NCI-H1048 (cell line): ENCODE data around the gene SSTR3.
"Not testable (repeated sequence)": the region's sequence is repeated elsewhere in the genome, so short reads cannot be mapped to it uniquely, and the experiment has no call there.

Experiments
- DNase-seq: peaks from one replicate; lab custom pipeline; 2025; lab: John Stamatoyannopoulos, UW

SSTR3 gene

DNA sequence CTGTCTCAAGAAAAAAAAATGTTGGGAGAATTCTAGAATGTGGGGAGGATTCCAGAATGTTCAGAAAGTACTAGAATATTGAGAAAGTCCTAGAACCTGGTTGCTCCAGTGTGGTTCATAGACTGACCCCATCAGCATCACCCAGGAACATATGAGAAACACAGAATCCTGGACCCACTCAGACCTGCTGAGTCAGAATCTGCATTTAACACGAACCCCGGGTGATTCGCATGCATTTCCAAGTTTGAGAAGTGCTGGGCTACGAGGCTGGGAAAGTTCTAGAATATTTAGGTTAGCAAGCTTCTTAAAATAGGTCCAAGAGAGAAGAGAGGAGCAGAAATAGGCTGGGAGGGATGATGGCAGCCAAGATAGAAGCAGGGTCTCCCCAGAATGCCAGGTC is 30.6 kb downstream of the SSTR3 start:
- no peak for DNase-seq

GRCh38 chr22:37180531-37181231 is 31.6 kb downstream of the SSTR3 start:
- no peak for DNase-seq

GRCh38 chr22:37179622-37180420 is 32.5 kb downstream of the SSTR3 start:
- DNase-seq, result no peak

- no peak for DNase-seq
Measured at GRCh38 chr22:37179126-37179470, 33.2 kb downstream of the SSTR3 start.

- DNase-seq, result no peak
Measured at GRCh38 chr22:37178350-37179125, 33.7 kb downstream of the SSTR3 start.

GRCh38 chr22:37177755-37178154 is 34.5 kb downstream of the SSTR3 start:
- no peak for DNase-seq

- no peak for DNase-seq
Measured at GRCh38 chr22:37177221-37177620, 35.1 kb downstream of the SSTR3 start.

DNA sequence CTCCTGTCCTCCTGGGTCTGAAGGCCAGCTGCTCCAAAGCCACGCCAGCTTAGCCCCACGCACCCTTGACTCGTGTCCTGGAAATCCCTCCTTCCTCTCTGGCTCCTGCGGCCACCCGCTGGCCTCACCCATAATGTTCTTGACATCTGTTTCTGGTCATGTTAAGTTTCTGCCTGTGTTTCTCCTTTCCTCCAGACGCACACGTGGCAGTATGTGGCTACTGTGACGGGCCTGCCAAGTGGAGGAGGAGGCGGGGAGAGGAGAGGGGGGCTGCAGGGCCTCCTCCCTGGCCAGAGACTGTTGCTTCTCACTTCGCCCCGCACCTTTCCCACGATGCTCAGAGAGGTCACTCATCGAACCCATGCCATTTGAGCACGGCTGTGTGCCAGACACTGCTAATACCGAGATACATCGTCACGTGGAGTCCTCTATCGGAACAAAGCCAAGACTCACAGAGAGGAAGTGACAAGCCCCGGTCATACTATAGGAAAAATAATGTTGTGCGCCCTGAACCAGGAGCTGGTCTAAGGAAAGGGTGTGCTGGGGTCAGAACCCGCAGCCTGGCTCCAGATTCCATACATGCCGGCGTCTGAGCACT is 35.7 kb downstream of the SSTR3 start:
- no peak for DNase-seq

GRCh38 chr22:37175414-37176281 is 36.6 kb downstream of the SSTR3 start:
- no peak for DNase-seq

DNA sequence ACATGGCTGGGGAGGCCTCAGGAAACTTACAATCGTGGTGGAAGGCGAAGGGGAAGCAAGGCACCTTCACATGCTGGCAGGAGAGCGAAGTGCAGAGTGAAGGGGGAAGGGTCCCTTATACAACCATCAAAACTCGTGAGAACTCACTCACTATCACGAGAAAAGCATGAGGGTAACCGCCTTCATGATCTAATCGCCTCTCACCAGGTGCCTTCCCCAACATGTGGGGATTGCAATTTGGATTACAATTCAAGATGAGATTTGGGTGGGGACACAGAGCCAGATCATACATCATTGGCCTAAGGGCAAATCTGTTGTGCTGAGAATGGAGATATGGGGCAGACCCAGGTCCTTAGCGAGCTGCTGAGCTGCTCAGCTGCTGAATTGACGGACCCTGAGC is 37.3 kb downstream of the SSTR3 start:
- no peak for DNase-seq

DNA sequence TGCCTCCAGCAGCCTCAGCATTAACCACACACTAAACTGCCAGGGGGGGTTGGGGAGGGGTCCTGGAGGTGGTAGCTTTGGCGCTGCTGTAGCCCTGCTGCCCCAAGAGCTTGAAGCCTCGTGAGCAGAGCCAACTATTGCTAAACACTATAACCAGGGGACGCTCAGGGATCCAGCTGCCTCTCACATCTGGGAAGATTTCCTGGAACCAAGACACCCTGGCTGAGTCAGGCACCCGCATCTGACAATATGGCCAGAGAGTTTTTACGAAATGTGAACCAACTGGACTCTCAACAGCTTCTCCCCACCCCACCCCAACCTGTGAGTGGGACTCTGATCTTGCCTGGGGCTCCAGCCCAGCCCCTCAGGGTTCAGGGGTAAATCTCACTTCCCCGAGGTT is 38.6 kb downstream of the SSTR3 start:
- no peak for DNase-seq

DNA sequence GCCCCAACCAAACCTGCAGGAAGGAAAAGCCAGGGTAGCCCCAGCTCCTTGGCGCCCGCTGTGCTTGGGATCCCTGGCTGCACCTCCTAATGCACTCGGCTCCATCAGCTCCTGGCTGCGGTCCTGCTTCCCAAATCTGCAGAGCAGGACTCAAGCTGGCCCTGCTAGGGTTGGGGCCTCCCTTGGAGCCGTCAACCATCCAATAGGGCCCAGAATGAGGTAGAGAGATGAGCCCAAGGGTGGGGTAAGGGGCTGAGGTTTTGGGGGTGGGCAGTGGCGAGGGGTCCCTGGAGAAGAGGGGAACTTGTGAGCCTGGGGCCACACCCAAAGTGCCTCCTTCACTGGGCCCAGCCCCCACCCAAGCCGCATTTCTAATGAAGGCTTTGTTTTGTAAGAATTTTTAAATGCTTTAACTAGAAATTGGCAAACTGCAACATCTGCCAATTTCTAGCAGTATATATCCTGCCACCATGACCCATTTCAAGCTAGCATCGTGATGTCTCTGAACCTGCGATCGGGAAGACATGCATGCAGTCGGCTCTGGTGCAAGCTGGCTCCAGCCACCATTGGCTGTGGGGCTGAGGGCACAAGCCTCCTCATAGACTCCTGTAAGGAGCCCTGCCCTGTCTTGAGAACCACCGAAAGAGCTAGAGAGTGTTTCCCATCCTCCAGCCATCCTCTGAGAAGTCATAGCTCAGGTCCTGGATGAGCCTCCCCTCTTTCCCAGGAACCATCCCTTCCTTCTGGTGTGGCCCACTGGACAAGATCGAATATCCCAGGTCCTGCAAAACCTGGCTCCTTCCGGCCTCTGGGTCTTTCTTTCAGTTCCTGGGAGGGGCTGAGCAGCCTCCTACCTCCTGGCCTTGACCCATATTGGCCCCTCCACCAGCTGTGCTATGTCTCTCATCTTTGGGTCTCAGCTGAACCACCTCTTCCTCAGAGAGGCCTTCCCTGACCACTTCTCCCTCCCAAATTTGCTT is 39.7 kb downstream of the SSTR3 start:
- DNase-seq, result no peak

DNA sequence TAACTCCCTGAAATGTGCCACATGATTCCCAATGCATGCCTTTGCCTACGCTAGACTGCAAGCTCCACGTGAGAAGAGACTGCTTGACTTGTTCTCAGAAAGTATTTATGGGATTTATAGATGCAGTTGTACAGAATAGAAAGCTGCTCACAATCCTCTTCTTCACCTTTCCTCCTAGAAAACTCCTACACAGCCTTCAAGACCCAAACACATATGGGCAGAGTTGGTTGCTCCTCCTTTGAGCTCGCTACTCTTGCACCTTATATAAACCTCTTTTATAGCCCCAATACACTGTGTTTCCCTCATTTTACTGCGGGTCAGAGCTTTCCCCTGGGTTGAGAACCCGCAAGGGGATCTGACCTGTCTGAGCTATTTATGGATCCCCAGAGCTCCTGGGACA is 40.6 kb downstream of the SSTR3 start:
- DNase-seq, result no peak

DNA sequence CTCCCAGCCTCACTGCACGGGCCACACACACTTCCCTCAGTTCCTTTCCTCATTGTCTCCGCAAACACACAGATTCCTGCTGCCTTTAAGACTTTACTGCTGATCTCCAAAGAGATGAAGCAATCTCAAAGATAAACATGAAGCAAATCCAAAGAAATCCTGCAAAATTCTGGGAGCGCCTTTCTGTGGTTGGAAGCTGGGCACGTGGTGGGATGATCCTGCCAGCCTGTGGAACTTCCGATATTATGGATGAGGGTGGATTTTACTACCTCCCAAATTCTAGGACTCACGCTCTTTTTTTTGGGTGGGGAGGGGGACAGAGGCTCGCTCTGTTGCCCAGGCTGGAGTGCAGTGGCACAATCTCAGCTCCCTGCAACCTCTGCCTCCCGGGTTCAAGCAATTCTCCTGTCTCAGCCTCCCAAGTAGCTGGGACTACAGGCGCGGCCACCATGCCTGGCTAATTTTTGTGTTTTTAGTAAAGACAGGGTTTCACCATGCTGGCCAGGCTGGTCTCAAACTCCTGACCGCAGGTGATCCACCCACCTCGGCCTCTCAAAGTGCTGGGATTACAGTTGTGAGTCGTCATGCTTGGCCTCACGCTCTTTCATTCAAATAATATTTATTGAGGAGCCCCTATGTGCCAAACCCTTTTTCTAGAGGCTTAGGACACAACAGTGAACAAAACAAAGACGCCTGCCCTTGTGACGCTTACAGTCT is 41.4 kb downstream of the SSTR3 start:
- not testable (repeated sequence) for DNase-seq

DNA sequence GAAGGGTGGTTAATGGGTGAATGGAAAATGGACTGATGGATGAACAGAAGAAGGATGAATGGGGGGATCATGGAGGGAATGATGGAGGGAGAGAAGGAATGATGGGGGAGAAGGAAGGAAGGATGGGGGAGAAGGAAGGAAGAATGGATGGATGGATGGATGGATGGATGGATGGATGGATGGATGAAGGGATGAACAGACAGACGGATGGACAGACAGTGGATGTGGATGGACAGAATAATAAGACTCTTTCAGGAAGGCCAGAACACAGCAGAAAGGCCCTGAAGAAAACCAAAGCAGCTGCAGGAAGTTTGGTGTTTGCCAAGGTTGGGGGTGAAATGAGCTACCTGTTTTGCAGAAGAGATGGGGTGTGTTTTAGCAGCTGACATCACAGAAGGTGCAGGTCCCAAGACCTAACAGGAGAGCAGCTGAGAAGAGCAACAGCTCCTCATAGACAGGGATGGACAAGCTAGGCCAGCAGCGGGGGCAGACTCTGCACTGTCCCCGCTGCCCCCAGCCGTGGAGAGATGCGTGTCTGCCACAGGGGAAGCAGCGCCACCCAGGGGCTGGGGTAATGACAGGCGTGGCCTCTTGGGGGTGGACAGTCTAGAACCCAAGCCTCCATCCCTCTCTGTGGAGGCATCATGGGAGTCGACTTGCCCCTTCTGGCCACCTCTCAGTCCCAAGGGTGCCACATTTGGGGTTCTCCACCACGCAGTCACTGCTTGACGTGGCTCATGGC is 42.2 kb downstream of the SSTR3 start:
- no peak for DNase-seq

GRCh38 chr22:37169406-37169805 is 42.9 kb downstream of the SSTR3 start:
- DNase-seq, result no peak

- no peak for DNase-seq
Measured at GRCh38 chr22:37167981-37168647, 44.2 kb downstream of the SSTR3 start.
